Measurements from ENCODE around the gene NSD2. TPM values are rescaled to one million over a fixed set of nuclear protein-coding genes. Genes with fewer than 3 reads are reported as not detected.
"Not testable (repeated sequence)": the region's sequence is repeated elsewhere in the genome, so short reads cannot be mapped to it uniquely, and the experiment has no call there.

Gene NSD2
- total RNA-seq, 1 experiment from 2014 or later, result 136 TPM

DNA sequence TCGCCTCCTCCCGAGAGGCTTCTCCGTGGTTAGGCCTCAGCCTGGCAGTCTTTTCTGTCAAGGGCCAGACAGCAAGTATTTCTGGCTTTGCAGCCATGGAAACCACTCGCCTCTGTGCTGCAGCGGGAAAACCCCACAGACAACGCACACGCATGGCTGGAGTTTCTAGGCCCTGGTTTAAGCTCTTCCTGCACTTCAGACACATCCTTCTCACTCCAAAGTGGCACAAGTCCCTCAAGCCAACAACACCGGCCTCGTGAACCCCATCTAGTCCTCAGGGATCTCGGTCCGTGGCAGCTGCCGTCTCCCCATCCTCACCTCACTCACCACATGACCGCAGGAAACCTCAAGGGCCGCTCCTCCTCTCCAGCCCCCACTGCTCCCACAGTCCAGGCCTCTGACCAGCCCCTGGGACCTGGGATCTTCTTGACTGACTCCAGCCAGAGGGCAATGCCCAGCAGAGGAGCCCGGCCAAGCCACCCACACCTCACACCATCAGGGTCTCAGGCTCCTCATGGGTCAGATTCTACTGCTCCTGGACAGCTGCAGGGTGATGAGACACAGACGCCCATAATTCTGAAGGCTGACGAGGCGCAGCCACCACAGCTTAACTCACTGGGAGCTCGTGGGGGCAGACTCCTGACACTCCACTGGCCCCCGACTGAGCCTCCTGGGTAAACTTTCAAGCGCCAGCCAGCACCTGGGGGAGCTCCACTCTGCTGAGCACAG lies 37.0 kb upstream of the NSD2 start:
- Histone ChIP-seq H4K5ac (ENCODE audit: insufficient read length, low read depth, low read length) (no peak overlapping the region), H2BK20ac (ENCODE audit: low read depth, low read length, poor library complexity, severe bottlenecking) (no peak overlapping the region), H3K23me2 (ENCODE audit: insufficient read length, low read depth, low read length, poor library complexity, severe bottlenecking) (no peaks in the 10 kb centered on the region), H2BK5ac (ENCODE audit: insufficient read length, low read length) (no peak overlapping the region), H2AK5ac (ENCODE audit: insufficient read length, low read length) (no peak overlapping the region), H4K20me1 (ENCODE audit: control insufficient read depth, insufficient read depth, insufficient read length) (no peaks in the 10 kb centered on the region), H3K9ac (ENCODE audit: extremely low read depth, insufficient read length, low read length) (no peak overlapping the region), H3K79me1 (ENCODE audit: insufficient read depth, low read depth, low read length, poor library complexity, severe bottlenecking) (no peaks in the 10 kb centered on the region), H4K91ac (ENCODE audit: insufficient read length, low read depth, low read length) (no peak overlapping the region), H3K27ac (ENCODE audit: insufficient read length, low read depth, low read length) (no peak overlapping the region), H3T11ph (ENCODE audit: low read length) (no peak overlapping the region), H3K18ac (ENCODE audit: insufficient read length, low read depth, low read length) (no peak overlapping the region), H3K9me3 (ENCODE audit: control insufficient read depth, low read depth, low read length) (no peaks in the 10 kb centered on the region), H2BK120ac (ENCODE audit: low read depth, low read length, poor library complexity, severe bottlenecking) (no peak overlapping the region), H3K56ac (ENCODE audit: insufficient read length, low read depth, low read length) (no peak overlapping the region), H3K4ac (ENCODE audit: low read depth, low read length) (no peak overlapping the region), H3K14ac (ENCODE audit: insufficient read depth, low read length) (no peak overlapping the region), H2BK12ac (ENCODE audit: insufficient read length, low read depth, low read length) (no peak overlapping the region), H4K8ac (replicated peaks; ENCODE audit: insufficient read length, low read depth, low read length) (no peak overlapping the region), H3K4me1 (ENCODE audit: insufficient read depth, low read length) (no peaks in the 10 kb centered on the region), H2BK15ac (ENCODE audit: low read depth, low read length) (no peak overlapping the region), H2AFZ (ENCODE audit: low read length) (no peak overlapping the region), H3K23ac (ENCODE audit: insufficient read length, low read depth, low read length) (no peak overlapping the region), H3K4me2 (ENCODE audit: insufficient read depth, insufficient read length, low read length) (no peak overlapping the region), H3K27me3 (ENCODE audit: insufficient read depth, low read length) (no peaks in the 10 kb centered on the region), H3K79me2 (ENCODE audit: insufficient read depth, low read length) (no peaks in the 10 kb centered on the region)
- Mint-ChIP-seq H3K4me3 (no peak overlapping the region), H3K27me3 (ENCODE audit: low read depth) (peaks cover 6% of the 10 kb centered on the region), H3K9me3 (peaks cover 8 to 11% of the 10 kb centered on the region in 2 experiments), H3K4me1 (peaks cover 9 to 10% of the 10 kb centered on the region in 2 experiments), H3K36me3 (ENCODE audit: insufficient read depth in 1 of 3, low read depth in 3 of 3) (peaks cover 43 to 70% (median 59%) of the 10 kb centered on the region in 3 experiments), H3K27ac (peak overlapping the region in 2 of 3 experiments; percentile 29 to 60; a peak in 5 of 7 replicates)
- TF ChIP-seq, protein P1, sequence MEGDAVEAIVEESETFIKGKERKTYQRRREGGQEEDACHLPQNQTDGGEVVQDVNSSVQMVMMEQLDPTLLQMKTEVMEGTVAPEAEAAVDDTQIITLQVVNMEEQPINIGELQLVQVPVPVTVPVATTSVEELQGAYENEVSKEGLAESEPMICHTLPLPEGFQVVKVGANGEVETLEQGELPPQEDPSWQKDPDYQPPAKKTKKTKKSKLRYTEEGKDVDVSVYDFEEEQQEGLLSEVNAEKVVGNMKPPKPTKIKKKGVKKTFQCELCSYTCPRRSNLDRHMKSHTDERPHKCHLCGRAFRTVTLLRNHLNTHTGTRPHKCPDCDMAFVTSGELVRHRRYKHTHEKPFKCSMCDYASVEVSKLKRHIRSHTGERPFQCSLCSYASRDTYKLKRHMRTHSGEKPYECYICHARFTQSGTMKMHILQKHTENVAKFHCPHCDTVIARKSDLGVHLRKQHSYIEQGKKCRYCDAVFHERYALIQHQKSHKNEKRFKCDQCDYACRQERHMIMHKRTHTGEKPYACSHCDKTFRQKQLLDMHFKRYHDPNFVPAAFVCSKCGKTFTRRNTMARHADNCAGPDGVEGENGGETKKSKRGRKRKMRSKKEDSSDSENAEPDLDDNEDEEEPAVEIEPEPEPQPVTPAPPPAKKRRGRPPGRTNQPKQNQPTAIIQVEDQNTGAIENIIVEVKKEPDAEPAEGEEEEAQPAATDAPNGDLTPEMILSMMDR (conservative IDR thresholded peaks at IDR 0.05), result no peak
- no peak for DNase-seq
- no CpG with 5 or more reads among the region's 21 CpGs for WGBS (ENCODE audit: extremely low coverage, insufficient read length, low lambda C conversion rate)

DNA sequence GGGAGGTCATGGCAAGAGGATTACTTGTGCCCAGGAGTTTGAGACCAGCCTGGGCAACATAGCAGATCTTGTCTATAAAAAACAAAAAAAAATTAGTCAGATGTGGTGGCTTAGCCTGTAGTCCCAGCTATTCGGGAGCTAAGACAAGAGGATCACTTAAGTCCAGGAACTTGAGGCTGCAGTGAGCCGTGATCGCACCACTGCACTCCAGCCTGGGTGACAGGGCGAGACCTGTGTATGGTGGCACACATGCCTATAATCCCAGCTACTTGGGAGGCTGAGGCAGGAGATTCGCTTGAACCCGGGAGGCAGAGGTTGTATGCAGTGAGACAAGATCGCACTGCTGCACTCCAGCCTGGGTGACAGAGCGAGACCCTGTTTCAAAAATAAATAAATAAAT lies 35.4 kb upstream of the NSD2 start:
- not testable (repeated sequence) for H3K4me3 Mint-ChIP-seq; H2BK120ac ChIP-seq (ENCODE audit: low read depth, low read length, poor library complexity, severe bottlenecking); H3K27ac Mint-ChIP-seq

More for the DNA sequence above, 35.4 kb upstream of the NSD2 start:
- no CpG with 5 or more reads among the region's 8 CpGs for WGBS (ENCODE audit: extremely low coverage, insufficient read length, low lambda C conversion rate)
- DNase-seq; H3K79me1 ChIP-seq (ENCODE audit: insufficient read depth, low read depth, low read length, poor library complexity, severe bottlenecking); H2BK20ac ChIP-seq (ENCODE audit: low read depth, low read length, poor library complexity, severe bottlenecking); H3K4me1 Mint-ChIP-seq; H3K27me3 Mint-ChIP-seq (ENCODE audit: low read depth); H2AFZ ChIP-seq (ENCODE audit: low read length); H4K8ac ChIP-seq (replicated peaks; ENCODE audit: insufficient read length, low read depth, low read length); H3K9ac ChIP-seq (ENCODE audit: extremely low read depth, insufficient read length, low read length); H3K4me1 ChIP-seq (ENCODE audit: insufficient read depth, low read length); H3K23ac ChIP-seq (ENCODE audit: insufficient read length, low read depth, low read length); H3K14ac ChIP-seq (ENCODE audit: insufficient read depth, low read length); H2BK12ac ChIP-seq (ENCODE audit: insufficient read length, low read depth, low read length); H3T11ph ChIP-seq (ENCODE audit: low read length); H2BK5ac ChIP-seq (ENCODE audit: insufficient read length, low read length); H3K9me3 ChIP-seq (ENCODE audit: control insufficient read depth, low read depth, low read length); H3K79me2 ChIP-seq (ENCODE audit: insufficient read depth, low read length); H3K9me3 Mint-ChIP-seq; H3K56ac ChIP-seq (ENCODE audit: insufficient read length, low read depth, low read length); H4K20me1 ChIP-seq (ENCODE audit: control insufficient read depth, insufficient read depth, insufficient read length); H4K91ac ChIP-seq (ENCODE audit: insufficient read length, low read depth, low read length); H3K18ac ChIP-seq (ENCODE audit: insufficient read length, low read depth, low read length); H3K4ac ChIP-seq (ENCODE audit: low read depth, low read length); H2BK15ac ChIP-seq (ENCODE audit: low read depth, low read length); H2AK5ac ChIP-seq (ENCODE audit: insufficient read length, low read length); H3K23me2 ChIP-seq (ENCODE audit: insufficient read length, low read depth, low read length, poor library complexity, severe bottlenecking); H4K5ac ChIP-seq (ENCODE audit: insufficient read length, low read depth, low read length); H3K27me3 ChIP-seq (ENCODE audit: insufficient read depth, low read length); H3K27ac ChIP-seq (ENCODE audit: insufficient read length, low read depth, low read length); H3K4me2 ChIP-seq (ENCODE audit: insufficient read depth, insufficient read length, low read length): not testable (repeated sequence)
- H3K36me3 Mint-ChIP-seq (ENCODE audit: insufficient read depth in 1 of 3, low read depth in 3 of 3), result peaks cover 33 to 66% (median 54%) of the 10 kb centered on the region in 3 experiments; a peak in 6 of 7 replicates

All from H9 (cell line).